GM21360 (cell line): Measurements from ENCODE around the gene ZBTB12.
"Not testable (repeated sequence)": the region's sequence is repeated elsewhere in the genome, so short reads cannot be mapped to it uniquely, and the experiment has no call there.

Source experiments
- ATAC-seq: cut with Tn5 transposase; IDR thresholded peaks from one replicate; pipeline ENCODE4 v1.9.1; 2021; ENCODE audit warnings: mild to moderate bottlenecking, moderate library complexity; ENCODE audit not compliant: unreplicated experiment

The ZBTB12 gene

GRCh38 chr6:31901953-31902643 is at the start of gene ZBTB12:
ZBTB12 (minus strand) TSS chr6:31902086; CDS start chr6:31901305, 781 bp downstream.
- peak; percentile 44 for ATAC-seq

GRCh38 chr6:31949926-31950548 is 48.2 kb upstream of the ZBTB12 start:
- no peak for ATAC-seq

- ATAC-seq, result no peak
These were observed 47.0 kb upstream of the ZBTB12 start for GRCh38 chr6:31948753-31949413.

- no peak for ATAC-seq
These were observed 46.4 kb upstream of the ZBTB12 start for GRCh38 chr6:31948306-31948705.

DNA sequence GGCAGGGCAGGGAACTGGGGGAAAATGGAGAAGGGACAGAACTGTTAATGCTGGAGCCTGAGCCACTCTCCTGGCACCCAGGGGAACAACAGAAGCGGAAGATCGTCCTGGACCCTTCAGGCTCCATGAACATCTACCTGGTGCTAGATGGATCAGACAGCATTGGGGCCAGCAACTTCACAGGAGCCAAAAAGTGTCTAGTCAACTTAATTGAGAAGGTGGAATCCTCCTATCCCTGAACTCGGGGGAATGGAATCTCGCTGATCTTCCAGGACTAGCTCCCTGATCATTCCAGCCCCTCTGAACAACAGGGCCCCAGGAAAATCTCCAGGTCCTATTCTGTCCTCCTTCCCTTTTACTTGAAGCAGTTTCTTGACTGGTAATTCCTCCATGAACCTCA is 46.0 kb upstream of the ZBTB12 start:
- no peak for ATAC-seq

GRCh38 chr6:31947070-31947675 is 45.3 kb upstream of the ZBTB12 start:
- ATAC-seq, result no peak

DNA sequence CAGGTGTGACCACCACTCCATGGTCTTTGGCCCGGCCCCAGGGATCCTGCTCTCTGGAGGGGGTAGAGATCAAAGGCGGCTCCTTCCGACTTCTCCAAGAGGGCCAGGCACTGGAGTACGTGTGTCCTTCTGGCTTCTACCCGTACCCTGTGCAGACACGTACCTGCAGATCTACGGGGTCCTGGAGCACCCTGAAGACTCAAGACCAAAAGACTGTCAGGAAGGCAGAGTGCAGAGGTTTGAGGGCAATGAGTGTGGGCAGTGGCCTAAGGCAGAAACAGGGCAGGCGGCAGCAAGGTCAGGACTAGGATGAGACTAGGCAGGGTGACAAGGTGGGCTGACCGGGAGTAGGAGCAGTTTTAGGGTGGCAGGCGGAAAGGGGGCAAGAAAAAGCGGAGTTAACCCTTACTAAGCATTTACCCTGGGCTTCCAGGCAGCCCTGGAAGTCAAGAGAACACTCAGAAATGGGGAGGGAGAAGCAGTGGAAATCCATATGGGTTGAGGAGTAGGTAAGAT is 44.5 kb upstream of the ZBTB12 start:
- no peak for ATAC-seq

DNA sequence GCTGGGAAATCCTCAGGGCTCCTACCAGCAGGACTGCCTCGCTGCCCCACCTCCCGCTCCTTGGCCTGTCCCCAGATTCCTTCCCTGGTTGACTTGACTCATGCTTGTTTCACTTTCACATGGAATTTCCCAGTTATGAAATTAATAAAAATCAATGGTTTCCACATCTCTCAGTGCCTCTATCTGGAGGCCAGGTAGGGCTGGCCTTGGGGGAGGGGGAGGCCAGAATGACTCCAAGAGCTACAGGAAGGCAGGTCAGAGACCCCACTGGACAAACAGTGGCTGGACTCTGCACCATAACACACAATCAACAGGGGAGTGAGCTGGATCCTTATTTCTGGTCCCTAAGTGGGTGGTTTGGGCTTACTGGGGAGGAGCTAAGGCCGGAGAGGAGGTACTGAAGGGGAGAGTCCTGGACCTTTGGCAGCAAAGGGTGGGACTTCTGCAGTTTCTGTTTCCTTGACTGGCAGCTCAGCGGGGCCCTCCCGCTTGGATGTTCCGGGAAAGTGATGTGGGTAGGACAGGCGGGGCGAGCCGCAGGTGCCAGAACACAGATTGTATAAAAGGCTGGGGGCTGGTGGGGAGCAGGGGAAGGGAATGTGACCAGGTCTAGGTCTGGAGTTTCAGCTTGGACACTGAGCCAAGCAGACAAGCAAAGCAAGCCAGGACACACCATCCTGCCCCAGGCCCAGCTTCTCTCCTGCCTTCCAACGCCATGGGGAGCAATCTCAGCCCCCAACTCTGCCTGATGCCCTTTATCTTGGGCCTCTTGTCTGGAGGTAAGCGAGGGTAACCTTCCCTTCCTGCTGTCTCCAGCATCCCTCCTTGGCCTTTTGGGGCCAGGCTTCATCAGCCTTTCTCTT is 43.9 kb upstream of the ZBTB12 start, which contains the start of gene CFB:
Gene CFB (plus strand): TSS at position 589 of the 863 bp plus-strand sequence. CDS start 127 bp downstream, at position 716.
- ATAC-seq, result no peak

GRCh38 chr6:31945154-31945506 is 43.2 kb upstream of the ZBTB12 start:
- ATAC-seq, result no peak

DNA sequence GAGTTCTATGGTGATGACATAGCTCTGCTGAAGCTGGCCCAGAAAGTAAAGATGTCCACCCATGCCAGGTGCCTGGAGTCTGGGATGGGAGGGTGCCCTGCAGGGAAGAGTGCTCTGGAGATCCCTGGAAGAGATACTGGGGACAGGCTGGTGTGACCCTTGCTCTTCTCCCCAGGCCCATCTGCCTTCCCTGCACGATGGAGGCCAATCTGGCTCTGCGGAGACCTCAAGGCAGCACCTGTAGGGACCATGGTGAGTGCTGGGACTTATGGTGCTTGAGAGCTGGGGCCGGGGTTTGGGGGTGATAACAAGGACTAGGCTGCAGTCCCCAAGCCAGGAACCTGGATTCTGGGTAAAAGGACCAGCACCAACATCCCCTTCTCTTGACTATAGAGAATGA is 41.9 kb upstream of the ZBTB12 start:
- no peak for ATAC-seq

- ATAC-seq, result no peak
These were observed 38.4 kb upstream of the ZBTB12 start for GRCh38 chr6:31940256-31940664.

- ATAC-seq, result no peak
These were observed 33.9 kb upstream of the ZBTB12 start for GRCh38 chr6:31935823-31936222.

GRCh38 chr6:31935021-31935420 is 33.1 kb upstream of the ZBTB12 start:
- ATAC-seq, result no peak

GRCh38 chr6:31933537-31933936 is 31.7 kb upstream of the ZBTB12 start:
- ATAC-seq, result no peak

GRCh38 chr6:31932137-31932536 is 30.3 kb upstream of the ZBTB12 start:
- ATAC-seq, result not testable (repeated sequence)

- no peak for ATAC-seq
These were observed 29.1 kb upstream of the ZBTB12 start for GRCh38 chr6:31930962-31931361.

- ATAC-seq, result no peak
These were observed 26.7 kb upstream of the ZBTB12 start for GRCh38 chr6:31928672-31928939.

DNA sequence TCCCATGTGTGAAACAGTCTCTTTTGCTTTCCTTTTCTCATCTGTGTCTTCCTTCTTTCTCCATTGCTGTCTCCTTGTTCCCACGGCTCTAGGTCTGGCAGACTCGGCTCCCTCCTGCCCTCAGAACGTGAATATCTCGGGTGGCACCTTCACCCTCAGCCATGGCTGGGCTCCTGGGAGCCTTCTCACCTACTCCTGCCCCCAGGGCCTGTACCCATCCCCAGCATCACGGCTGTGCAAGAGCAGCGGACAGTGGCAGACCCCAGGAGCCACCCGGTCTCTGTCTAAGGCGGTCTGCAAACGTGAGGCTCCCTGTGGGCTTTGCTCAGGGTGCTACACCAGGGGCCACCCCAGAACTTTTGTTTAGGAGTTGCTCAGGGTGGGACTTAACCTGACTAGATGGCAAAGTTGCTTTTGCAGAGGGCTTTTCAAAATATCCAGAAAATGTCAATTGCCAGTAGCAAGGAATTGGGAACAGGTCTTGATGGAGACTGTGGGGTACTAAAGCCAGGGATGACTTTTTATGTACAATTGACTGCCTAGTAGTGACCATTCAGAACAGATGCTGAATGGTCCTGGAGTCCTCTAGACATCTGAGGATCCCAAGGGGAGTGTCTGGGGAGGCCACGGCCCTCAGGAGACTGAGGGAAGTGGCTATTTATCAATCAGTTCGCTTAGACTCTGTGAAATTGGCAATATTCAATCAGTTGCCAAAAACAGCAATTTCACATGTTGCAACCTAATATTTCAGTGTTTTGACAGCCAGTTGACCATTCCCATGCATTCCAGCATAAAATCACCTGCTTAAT is 26.2 kb upstream of the ZBTB12 start:
- no peak for ATAC-seq

DNA sequence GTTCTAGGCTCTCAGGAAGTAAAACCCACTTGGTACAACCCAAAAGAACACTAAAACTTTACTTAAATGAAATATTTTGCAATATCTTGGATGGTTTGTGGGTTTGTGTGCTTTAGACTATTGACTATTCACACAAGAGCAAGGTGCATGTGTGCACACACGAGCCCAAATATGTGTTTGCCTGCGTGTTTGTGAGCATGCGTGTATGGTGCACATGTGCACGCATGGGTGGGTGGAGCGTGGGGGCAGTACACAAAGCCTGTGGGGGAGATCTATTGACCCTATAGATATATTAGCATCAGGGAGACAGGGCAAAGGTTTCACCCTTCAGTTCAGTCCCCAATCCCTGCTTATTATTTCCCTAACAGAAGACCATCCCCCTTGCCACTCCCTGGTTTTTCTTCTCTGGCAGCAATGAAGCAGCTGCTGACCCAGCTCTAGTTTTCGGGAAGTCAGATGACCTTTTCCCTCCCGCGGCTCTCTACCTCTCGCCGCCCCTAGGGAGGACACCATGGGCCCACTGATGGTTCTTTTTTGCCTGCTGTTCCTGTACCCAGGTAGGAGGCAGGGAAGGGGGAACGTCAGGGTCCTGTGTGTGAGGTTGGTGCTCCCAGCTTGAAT is 25.5 kb upstream of the ZBTB12 start, which contains the start of gene C2:
Gene C2 (plus strand): TSS at position 476 of the 621 bp plus-strand sequence. CDS start 36 bp downstream, at position 512.
- no peak for ATAC-seq
